ENCODE measurements around the gene TRPM3.

The TRPM3 gene

GRCh38 chr9:70539526-70539925 is 581.9 kb downstream of the TRPM3 start:
- no peak for DNase-seq

- no peak for DNase-seq
Measured at GRCh38 chr9:70539001-70539400, 582.4 kb downstream of the TRPM3 start.

- DNase-seq: no peak
Measured at GRCh38 chr9:70537084-70537483, 584.3 kb downstream of the TRPM3 start.

GRCh38 chr9:70535546-70536323 is 585.7 kb downstream of the TRPM3 start:
- no peak for DNase-seq

- no peak for DNase-seq
Measured at GRCh38 chr9:70534471-70534870, 587.0 kb downstream of the TRPM3 start.

- no peak for DNase-seq
Measured at GRCh38 chr9:70534061-70534460, 587.4 kb downstream of the TRPM3 start.

GRCh38 chr9:70533492-70533891 is 587.9 kb downstream of the TRPM3 start:
- no peak for DNase-seq

- no peak for DNase-seq
Measured at GRCh38 chr9:70532716-70533115, 588.7 kb downstream of the TRPM3 start.

GRCh38 chr9:70531311-70531710 is 590.1 kb downstream of the TRPM3 start:
- no peak for DNase-seq

GRCh38 chr9:70530716-70531115 is 590.7 kb downstream of the TRPM3 start:
- DNase-seq: no peak

- no peak for DNase-seq
Measured at GRCh38 chr9:70529833-70530232, 591.6 kb downstream of the TRPM3 start.

GRCh38 chr9:70529377-70529776 is 592.0 kb downstream of the TRPM3 start:
- DNase-seq: no peak

GRCh38 chr9:70526902-70527301 is 594.5 kb downstream of the TRPM3 start:
- DNase-seq: no peak

- no peak for DNase-seq
Measured at GRCh38 chr9:70525519-70525918, 595.9 kb downstream of the TRPM3 start.

GRCh38 chr9:70519912-70520724 is 601.3 kb downstream of the TRPM3 start:
- no peak for DNase-seq

- DNase-seq: no peak
Measured at GRCh38 chr9:70517926-70518610, 603.4 kb downstream of the TRPM3 start.

- no peak for DNase-seq
Measured at GRCh38 chr9:70514273-70514672, 607.1 kb downstream of the TRPM3 start.

GRCh38 chr9:70511858-70512257 is 609.6 kb downstream of the TRPM3 start:
- no peak for DNase-seq

- DNase-seq: no peak
Measured at GRCh38 chr9:70510157-70510770, 611.2 kb downstream of the TRPM3 start.

GRCh38 chr9:70506159-70506558 is 615.3 kb downstream of the TRPM3 start:
- no peak for DNase-seq

GRCh38 chr9:70504834-70505233 is 616.6 kb downstream of the TRPM3 start:
- no peak for DNase-seq

GRCh38 chr9:70502690-70503089 is 618.7 kb downstream of the TRPM3 start:
- DNase-seq: no peak

GRCh38 chr9:70500793-70501192 is 620.6 kb downstream of the TRPM3 start:
- no peak for DNase-seq

Data from right forelimb (tissue), 1 donor.